HG03159 (cell line): Measurements from ENCODE around the gene COQ9.
A peak's percentile ranks its signal among the peaks of the same experiment; 100 is the strongest.
"Not testable (repeated sequence)": the region's sequence is repeated elsewhere in the genome, so short reads cannot be mapped to it uniquely, and the experiment has no call there.

Experiments used
- ATAC-seq: cut with Tn5 transposase; IDR thresholded peaks from one replicate; pipeline ENCODE4 v1.9.1; 2021; ENCODE audit warnings: mild to moderate bottlenecking, moderate library complexity; ENCODE audit not compliant: unreplicated experiment

The COQ9 gene, protein sequence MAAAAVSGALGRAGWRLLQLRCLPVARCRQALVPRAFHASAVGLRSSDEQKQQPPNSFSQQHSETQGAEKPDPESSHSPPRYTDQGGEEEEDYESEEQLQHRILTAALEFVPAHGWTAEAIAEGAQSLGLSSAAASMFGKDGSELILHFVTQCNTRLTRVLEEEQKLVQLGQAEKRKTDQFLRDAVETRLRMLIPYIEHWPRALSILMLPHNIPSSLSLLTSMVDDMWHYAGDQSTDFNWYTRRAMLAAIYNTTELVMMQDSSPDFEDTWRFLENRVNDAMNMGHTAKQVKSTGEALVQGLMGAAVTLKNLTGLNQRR

DNA sequence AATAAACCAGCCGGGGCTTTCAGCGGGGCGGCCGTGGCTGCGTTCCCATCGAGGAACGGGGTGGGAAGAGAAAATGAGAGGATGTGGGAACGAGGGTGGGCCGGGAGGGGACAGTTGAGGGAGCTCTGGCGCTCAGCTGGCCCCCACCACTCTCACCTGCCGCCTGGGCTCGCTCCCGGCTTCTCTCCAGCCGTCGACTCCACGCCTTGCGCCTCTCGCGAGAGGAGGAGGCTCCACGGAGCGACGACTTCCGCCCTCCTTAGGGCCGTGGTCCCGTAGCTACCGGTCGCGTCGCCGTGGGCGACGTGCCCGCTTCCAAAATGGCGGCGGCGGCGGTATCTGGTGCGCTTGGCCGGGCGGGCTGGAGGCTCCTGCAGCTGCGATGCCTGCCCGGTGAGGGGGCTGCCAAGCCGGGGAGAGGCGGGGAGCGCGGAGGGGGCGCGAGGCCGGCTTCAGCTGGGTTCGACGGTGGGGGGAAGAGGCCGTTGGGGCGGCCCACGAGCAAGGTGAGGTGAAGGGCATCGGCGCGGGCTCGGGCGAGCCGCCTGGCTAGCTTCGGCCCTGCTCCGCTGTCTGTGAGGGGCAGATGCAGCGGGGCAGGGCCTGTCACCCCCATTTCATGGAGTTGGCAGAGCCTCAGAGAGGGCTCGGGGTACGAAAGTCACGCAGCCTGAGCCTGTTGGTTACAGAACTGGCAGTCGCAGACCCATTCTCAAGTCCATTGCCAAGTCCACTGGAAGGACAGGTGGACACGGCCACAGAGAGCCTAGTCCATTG, at the start of gene COQ9, which contains the start of gene CIAPIN1:
Gene COQ9 (plus strand): TSS at position 294 of the 777 bp plus-strand sequence. CDS start 27 bp downstream, at position 321.
Gene CIAPIN1 (minus strand): TSS at position 200 of the 777 bp plus-strand sequence. CDS start 6,457 bp downstream, outside the sequence.
- ATAC-seq = peak; percentile 98

DNA sequence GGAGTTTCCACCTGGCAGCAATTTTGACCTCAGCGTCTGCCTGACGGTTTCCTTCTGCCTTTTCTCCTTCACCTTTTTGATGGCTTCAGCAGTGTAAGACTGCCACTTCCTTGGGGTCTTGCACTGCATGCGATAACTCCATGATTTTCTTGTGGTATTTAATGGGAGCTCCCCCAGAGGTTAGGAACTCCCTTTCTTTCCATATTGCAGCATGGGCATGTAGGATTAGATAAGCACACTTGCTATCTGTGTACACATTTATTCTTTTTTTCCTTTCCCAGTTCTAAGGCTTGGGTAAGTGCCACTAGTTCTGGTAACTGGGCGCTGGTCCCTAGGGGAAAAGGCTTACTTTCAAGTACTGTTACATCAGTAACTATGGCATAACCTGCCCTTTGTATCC, 49.8 kb upstream of the COQ9 start:
- not testable (repeated sequence) for ATAC-seq

DNA sequence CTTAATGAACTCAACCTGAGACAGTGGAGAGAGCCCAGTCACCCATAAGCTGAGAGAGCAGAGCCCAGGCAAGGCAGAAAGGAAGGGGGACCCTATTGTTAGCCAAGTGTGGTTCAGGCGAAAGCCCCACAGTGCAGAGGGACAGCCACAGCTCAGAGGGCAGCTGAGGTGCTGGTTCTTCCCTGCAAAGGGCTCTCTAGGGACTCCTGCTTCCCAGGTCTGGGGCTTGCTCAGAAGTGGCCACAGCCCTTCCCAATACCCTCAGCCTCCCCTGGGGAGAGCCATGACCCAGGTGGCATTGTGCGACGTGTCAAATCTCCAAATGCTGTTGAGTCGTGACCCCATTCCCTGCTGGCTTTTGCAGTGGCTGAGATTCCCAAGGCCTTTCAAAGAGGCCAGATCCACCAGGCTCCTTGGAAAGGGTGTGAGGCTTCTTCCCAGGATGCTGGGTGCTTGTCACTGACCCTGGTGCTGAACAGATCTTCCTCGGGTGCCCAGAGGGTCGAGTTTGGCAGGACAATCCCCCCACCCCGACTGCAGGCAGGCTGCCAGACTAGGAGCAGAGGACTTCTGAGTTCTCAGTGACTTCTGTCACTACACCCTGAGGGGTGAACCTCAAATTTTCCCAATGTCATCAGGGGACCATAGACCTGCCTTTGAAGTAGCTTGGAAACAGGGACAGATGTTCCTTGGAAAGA, 45.2 kb upstream of the COQ9 start:
- ATAC-seq = no peak

DNA sequence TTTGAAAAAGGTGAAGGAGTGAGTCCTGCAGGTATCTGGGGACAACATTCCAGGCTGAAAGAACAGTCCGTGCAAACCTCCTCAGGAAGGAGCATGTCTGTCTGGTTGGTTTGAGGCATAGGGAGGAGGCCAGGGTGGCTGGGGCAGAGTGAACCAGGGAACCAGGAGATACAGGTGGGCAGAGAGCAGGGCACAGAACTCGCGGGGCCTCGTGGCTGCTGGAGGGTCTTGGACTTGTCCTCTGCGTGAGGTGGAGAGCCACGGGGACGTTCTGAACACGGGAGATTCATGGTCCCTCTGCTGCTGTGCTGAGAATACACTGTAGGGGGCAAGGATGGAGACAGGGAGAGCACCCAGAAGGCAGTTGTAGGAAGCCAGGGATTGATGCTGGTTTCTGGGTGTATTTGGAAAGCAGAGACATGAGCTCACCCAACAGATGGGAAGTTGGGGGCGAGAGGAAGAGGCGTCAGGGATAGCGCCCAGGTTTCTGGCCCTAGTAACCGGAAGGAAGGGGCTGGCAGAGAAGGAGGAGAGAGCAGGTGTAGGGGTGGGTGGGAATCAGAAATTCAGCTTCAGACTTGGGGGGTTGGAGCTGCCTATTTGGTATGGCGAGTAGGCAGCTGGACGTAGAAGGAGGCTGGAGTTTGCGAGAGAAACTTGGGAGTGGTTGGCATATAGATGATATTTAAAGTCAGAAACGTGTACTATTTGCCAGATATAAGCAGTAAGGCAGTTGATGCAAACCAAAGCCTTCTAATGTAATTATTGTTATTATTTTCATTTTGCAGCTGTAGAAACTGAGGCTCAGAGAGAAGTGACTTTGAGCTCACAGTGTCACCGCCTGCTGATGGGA, 43.1 kb upstream of the COQ9 start, which contains the start of gene CCL17:
Gene CCL17 (plus strand): TSS at position 803 of the 853 bp plus-strand sequence. CDS start 9,166 bp downstream, outside the sequence.
- no peak for ATAC-seq

DNA sequence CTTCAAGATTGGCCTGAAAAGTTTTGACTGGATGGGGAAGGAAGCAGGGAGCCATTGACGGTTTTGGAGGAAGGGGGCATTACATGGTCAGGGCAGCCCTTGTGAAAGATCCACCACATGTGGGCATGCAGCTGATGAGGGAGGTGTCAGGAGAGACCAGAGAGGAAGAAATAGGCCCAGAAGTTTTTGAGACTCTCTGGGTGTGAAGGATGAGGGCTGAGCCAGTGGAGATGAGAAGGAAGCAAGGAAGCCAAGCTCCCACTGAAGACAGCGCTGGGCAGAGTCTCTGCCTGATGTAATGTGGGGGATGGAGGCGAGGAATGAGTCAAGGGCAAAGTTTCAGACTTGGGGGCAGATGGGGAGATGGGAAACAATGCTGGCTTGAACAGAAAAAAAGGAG, 42.2 kb upstream of the COQ9 start:
- ATAC-seq = no peak

DNA sequence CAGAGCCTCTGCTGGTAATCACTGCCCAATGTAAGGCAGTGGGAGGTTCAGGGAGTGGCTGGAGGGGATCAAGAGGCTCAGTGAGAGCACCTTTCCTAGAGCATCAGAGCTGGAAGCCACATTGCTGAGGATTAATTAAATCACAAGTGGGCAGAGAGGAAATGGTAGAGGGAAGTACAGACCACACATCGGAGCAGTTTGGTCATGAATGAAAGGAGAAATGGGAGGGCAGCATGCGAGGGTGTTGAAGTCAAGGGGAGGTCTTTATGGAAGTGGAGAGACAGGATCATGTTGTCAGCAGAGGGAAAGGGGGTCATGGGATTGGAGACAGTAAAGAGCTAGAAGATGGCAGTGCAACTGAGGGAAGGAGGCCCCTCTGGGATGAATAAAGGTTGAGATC, 40.4 kb upstream of the COQ9 start:
- ATAC-seq = no peak

DNA sequence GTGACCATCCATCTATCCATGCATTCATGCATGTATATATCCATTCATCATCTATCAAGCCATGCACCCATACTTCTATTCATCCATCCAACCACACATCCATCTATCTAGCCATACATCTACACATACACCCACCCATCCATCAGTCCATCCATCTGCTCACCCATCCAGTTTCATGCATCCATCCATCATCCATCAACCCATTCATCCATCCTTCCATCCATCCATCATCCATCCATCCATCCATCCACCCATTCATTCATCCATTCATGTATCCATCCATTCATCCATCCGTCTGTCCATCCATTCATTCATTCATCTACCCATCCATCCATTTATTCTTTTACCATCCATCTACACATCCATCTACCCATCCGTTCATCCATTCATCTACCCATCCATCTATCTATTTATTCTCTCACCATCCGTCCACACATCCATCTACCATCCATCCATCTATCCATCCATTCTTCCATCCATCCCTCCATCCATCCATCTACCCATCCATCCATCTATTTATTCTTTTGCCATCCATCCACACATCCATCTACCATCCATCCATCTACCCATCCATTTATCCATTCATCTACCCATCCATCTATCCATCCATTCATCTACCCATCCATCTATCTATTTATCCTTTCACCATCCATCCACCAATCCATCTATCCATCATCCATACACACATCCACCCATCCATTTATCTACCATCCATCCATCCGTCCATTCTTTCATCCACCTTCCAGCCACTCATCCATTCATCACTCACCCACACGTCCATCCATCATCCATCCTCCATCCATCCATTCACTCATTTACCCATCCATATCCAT, 39.5 kb upstream of the COQ9 start:
- no peak for ATAC-seq

DNA sequence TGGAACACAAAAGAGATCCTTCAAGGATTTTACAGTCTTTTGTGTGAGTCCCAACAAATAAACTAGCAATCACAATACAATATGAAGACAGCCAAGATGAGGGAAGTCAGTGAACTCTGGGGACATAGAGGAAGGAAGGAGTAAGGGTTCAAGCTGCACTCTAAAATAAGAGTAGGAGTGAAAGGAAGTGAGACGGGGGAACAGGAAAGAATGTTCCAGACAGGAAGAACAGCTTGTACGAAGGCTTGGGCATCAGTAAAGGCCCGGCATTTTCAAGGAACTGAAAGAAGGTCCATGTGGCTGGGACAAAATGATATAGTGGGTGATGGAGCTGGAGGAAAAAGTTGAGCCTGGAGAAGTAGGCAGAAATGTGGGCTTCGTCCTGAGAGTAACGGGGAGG, 38.2 kb upstream of the COQ9 start:
- ATAC-seq = no peak

DNA sequence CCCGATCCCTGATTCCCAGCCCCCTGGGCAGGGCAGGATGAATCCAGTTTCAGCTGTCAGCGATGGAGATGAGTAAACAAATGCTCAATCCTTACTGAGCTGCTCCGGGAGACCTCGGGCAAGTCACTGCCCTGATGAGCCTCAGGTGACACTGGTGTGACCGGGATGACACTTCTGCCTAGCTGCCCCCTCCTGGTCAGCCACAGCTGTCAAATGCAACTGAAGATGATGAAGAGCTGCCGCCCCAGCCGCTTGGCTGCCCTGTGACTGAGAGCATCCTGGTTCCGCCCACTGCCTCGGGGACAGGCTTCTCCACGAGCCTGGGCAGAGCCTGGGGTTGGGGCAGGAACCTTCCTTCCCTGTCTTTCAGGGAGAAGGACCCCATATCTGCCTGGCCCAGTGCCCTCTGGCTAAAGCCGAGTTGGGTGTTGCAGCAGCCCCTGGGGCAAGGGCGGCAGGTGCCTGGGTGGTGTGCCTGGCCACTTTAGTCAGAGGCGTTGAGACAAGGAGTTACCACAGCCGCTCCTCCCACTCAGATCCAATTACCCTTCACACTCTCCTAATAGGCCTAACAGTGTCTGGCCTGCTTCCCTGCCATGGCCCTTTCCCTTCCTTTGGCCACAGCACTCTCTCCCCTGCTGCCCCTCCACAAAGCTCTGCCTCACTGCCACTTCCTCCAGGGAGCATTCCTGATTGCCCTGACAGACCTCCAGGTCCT, 37.2 kb upstream of the COQ9 start:
- no peak for ATAC-seq

DNA sequence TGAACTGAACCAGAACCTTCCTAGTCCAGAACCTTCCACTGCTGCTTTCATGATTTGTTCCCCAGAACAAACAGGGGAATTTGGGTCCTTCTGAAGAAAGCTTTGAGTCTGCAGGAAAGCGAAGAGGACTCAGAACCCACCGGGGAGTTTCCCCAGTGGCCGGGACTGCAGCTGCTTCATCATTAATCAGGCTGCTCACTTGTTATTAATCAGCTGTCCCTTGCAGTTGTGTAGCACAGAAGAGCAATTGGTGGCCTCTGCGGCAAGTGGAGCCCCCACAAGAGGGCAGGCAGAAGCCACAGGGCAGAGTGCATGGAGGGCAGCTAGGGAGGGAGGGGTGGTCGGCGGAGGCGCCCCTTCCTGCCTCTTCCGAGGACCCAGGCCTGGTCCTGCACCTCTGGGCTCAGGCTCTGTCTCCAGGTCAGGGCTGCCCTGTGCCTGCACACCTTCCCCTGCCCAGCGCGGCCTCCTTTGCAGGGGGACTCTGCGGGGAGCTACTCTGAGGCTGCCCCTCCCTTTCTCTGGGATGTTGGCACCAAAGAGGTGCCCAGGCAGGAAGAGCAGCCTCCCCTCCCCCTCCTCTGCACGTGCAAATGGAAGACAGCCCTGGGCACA, 35.8 kb upstream of the COQ9 start:
- no peak for ATAC-seq

DNA sequence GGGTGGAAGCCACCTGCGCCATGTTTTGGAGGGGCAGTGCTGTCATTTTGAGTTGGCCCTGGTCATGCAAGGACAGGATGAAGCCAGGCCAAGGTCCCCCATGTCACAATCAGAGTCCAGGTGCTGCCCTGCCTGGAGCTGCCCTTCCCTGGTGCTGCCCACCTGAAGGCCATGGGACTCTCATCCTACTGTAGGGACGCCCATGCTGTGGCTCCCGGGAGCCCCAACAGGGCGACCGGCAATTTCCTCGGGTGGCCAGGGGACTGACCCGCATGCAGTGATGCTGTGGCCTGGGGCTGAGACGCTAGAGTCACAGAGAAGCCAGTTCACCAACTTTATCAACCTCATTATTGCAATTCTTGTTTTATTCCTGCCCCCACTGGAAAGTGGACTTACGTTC, 34.7 kb upstream of the COQ9 start:
- ATAC-seq = no peak

DNA sequence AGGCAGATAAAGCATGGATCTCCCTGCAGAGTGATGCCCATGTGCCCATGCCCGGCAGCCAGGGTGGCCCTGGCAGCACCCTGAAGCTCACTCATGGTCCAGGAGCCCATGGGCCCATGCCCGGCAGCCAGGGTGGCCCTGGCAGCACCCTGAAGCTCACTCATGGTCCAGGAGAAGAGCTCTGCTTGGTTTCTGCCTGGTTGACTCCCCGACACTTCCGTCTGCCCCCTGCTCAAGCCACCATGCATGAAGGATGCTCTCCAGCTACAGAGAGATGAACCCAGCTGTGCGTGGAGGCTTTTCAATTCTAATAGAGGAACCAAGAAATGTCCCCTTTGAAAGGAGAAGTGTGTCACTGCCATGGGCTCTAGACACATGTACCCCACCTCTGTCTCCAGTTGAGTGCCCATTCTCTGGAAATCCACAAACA, 34.0 kb upstream of the COQ9 start:
- ATAC-seq = peak; percentile 84

DNA sequence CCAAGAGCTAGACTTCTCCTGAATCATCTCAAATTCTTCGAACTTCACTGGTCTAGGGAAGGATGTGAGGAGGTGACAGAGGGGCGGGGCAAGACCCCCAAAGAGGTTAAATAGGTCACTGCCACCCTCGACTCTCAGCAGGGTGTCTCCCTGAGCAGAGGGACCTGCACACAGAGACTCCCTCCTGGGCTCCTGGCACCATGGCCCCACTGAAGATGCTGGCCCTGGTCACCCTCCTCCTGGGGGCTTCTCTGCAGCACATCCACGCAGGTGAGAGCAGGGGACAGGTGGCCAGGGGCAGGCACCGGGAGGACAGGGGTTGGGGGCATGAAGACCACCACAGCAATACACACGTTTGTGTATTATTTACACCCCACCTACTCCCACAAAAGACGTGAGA, 33.5 kb upstream of the COQ9 start:
- no peak for ATAC-seq

DNA sequence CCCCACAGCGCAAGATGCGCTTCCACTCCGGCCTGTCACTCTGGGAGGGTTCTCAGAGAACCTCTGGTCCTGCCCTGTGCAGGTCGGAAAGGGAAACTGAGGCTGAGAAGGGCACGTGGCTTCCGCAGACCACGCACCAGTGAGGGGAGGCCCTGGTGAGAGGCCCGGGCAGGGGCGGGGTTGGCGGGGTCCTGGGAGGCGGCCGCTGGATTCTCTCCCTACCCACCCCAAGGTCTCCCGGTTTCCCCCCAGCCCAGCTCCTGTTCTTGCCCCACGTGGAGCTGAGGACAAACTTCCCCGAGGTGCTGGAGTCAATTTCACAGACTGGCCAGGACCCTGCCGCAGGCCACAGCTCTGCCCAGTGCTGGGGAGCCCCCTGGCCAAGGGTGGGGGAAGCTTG, 31.2 kb upstream of the COQ9 start:
- no peak for ATAC-seq

DNA sequence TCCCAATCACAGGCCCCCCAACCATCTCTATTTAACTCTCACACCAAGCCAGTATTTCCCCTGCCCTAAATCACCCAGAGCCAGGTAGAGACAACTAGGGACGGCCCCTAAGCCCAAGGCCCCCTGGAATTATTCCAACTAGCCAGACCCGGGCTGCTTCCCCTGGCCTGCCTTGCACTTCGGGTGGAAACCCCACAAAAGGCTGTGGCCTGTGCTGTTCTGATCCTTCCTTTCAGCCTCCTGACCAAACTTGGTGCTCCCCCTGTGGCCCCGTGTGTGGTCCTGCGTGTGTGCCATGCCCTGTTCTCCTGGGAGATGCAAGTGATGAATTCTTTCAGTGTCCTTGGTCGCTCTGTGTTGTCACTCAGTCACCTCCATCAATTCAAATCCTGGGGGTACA, 27.8 kb upstream of the COQ9 start:
- ATAC-seq = no peak

DNA sequence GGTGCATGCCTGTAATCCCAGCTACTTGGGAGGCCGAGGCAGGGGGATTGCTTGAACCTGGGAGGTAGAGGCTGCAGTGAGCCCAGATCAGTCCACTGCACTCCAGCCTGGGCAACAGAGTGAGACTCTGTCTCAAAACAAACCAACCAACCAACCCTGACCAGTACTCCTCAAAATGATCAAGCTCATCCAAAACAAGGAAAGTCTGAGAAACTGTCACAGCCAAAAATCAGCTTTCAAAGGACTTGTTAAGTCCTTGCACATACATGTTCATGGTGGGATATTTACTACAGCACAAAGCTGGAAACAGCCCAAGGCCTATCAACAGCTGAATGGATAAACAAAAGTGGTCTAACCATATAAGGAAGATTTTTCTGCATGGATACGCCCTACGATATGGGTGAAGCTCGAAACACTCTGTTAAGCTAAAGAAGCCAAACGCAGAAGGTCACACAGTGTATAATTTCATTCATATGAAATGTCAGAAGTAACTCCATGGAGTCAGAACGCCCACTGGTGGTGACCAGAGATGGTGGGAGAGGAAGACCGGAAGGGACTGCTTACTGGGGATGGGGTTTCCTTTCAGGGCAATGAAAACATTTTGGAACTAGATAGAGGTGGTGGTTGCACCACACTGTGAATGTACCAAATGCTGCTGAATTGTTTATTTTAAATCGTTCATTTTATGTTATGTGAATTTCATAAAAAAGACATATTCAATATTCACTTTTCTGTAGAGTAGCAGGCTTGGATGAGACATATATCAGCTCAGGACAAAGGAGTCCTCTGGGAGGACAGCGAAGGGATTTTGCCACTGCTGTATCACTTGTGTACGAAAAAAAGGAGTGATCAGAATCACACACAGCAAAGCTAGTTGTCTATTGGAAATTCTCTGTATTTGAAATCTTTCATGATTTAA, 25.0 kb upstream of the COQ9 start:
- ATAC-seq = no peak

DNA sequence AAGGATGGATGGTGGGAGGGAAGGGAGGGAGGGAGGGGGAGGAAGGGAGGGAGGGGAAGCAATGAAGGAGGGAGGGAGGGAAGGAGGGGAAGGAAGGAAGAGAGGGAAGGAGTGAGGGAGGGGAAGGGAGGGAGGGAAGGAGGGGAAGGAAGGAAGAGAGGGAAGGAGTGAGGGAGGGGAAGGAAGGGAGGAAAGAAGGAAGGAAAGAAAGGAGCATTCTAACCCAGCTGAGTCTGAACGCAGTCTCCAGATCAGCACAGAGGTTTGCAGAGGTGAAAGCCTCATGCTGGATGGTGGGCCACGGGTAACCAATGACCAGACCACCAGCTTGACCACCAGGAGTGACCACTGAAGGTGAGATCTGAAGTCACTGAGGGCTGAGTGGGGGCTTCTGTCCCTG, 24.1 kb upstream of the COQ9 start:
- ATAC-seq = no peak

DNA sequence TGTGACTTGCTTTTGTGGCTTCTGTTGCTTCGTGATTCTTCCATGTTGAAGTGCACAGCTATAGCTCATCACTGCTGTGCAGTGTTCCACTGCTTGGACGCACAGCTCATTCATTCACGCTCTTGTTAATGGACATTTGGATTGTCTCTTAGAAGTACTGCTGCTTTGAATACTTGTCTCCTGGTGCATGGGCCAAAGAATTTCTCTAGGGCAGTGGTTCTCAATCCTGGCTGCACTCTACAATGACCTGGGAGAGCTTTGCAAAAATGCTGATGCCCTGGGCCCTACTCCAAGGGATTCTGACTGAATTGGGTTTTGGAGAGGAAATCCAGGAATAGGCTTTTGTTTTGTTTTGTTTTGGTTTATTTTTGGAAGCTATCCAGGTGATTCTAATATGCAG, 22.7 kb upstream of the COQ9 start:
- no peak for ATAC-seq
